IPS DF 4.7 (cell line): ENCODE results near the gene JPH3.

Source experiments
- DNase-seq: peaks from one replicate; pipeline ENCODE4 v3.0.0-alpha.2; 2013; ENCODE audit warnings: low spot score; ENCODE audit errors: extremely low read depth

The JPH3 gene

DNA sequence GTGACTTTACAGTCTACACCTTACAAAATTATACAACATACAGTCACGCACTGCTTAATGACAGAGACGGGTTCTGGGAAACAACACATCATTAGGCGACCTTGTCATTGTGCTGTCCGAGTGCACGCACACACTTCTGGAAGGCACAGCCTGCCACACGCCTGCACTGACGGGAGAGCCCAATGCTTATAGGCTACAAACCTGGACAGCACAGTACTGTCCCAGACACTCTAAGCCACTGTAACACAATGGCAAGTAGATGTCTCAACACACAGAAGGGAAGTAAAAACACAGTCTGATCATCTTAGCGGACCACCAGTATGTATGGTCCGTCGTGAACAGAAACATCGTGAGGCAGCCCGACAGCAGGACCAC is 133.7 kb downstream of the JPH3 start:
- DNase-seq, result no peak

DNA sequence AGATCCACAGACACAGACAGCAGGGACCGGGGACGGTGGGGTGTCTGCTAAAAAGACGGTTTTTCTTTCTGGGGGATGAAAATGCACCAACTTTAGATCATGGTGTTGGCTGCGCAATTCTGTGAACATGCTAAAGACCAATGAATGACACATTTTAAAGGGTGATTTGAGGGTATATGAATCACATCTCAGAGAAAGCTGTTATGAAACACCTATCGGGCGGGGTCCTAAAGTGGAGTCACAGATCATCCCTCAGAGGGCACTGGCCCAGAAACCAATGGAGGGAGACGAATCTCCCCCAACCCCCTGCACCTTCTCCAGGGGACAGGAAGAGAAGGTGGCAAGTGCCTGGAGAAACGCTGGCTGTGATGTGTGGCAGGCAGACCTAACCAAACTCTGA is 137.5 kb downstream of the JPH3 start:
- DNase-seq, result no peak

DNA sequence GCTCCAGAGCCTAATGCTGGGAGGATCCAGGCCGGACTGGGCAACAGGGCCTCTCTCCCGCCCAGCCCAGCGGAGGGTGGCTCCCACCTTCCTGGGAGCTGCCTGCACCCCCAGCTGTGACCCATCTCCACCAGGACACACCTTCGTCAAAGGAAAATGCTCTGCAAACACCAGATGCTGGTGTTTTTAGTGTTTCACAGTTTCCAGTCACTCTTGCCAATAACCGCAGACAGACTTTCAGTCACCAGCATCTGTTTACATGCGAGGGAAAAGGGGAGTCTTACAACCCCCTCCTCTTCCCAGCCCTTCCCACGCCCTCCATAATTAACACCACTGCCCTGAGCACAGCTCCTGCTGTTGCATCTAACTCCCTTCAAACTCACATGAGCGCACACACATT is 138.1 kb downstream of the JPH3 start:
- DNase-seq, result no peak

DNA sequence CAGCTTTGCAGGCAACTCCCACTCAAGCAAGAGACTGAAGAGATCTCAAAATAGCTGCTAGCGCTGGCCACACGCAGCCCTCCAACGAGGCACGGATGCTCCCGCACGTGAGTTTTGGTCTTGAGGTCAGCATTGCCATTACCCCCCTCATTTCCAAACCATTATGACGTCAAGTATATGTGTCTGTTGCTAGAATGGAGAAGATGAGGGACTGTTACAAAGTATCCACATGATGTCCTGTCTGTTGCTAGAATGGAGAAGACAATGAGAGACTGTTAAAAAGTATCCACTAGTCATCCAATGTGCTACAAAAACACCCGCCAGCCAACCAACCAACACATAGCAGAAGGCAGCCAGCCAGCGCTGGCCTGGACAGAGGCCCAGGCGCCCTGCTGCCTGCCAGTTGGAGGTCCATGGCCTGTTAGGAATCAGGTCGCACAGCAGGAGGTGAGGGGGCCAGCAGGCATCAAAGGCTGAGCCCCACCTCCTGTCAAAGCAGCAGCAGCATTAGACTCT is 138.7 kb downstream of the JPH3 start:
- no peak for DNase-seq

DNA sequence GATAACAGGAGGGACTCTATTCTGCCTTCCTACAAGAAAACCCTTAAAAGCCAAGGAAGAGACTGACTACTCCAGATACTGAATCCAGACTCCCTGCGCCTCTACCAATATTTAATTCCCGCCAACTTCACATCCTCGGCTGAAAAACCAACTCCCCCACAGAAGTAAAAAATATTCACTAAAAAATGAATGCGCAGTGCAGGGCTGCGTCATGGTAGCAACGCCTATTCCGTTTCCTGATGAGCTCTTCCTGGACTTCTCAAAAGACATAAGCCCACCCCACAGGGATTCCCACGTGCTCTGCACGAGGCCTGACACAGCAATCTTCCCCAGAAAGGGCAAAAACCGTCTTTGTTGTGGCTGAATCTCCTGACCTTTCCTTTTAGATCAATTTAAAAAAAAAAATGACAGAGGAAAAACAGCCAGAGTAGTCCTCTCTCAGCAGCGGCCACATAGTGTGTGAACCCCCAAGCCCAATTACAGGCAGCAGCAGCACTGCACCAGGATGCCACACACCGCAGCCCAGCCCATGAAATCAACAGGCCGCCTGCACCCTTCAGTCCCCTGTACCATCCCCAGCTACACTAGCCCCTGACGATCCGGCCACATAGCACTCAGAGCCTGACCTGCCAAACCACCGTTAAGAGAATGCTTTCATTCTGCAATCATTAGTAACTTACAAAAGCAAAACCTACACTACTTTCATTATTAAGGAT is 139.6 kb downstream of the JPH3 start:
- no peak for DNase-seq

DNA sequence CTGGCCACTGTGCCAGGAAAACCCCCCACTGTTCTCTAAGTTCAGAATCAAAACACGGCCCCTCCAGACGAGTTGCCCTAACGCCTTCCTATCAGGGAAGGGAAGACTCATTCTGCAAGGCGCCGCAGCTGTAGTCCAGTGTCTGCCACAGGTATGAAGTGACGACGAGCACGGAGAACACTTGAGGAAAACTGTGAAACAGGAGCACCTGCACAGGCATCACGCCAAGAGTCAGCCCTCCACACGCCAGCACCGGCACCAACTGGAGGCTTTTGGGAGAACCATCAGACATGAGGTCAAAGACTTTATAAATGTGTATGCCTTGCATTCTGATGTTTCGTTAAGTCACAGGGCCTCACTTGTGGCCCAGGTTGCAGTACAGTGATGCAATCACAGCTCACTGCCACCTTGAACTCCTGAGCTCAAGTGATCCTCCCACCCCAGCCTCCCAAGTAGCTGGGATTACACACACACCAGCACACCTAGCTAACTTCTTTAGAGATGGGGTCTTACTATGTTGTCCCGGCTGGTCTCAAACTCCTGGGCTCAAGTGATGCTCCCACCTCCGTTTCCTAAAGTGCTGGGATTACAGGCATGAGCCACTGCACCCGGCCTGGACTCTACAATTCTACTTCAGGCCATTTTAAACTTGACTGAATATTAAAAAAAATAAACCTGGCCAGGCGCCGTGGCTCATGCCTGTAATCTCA is 140.6 kb downstream of the JPH3 start:
- DNase-seq, result no peak

DNA sequence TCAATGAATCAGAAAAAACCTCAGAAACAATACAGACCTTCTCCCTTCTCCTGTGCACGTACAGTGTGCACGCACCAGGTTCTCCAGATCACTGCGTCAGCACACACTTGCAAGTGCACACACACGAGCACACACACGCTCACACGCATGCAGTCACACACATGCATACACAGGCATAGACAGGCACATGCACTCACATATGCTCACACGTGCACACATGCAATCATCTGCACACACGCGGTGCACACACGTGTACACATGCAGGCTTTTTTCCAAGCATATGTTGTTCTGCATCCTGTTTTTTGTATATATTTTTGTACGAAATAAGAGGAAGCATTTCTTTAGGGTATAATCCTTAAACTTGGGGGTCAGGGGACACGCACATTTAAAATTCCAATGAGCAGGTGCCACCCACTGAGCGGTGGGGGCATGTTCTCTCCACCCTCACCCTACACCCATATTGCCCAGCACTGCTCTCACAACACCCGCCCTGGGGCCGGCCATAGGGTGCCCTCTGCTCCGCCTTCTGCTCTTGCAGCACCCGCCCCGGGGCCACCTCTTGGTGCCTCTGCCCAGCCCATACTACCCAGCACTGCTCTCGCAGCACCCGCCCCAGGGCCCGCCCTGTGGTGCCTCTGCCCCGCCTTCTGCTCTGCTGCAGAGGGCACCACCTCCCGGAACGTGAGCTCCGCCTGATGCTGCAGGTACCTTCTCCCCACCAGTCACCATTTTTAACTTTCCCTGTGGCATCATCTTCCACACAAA is 142.6 kb downstream of the JPH3 start:
- DNase-seq, result no peak

DNA sequence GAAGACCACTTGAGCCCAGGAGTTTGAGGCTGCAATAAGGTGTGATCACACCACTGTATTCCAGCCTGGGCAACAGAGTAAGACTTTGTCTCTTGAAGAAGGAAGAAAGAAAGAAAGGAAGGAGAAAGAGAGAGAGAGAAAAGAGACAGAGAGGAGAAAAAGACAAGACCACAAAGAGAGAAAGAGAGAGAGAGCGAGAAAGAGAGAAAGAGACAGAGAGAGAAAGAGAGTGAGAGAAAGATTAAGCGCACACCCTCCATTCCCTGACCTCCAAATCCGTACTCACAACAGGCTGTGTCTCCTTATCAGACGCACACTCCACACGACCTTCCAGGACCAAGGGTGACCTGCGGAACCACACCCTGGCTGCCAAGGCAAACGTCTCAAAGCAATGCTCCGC is 143.9 kb downstream of the JPH3 start:
- no peak for DNase-seq
